Calu3 (cell line): ENCODE measurements around the gene TRIOBP. TPM values are rescaled to one million over a fixed set of nuclear protein-coding genes. Genes with fewer than 3 reads are reported as not detected.

Experiments used
- BruUV-seq: library from RNA; stranded (reverse); fragments of 400-500 nt; replicated peaks from 2 replicates; lab custom pipeline; 2021; lab: Mats Ljungman, UMichigan
- CTCF ChIA-PET: fragments of 300-600 bp; sonication (Branson Sonifier 250); formaldehyde crosslinking; loops from one replicate; lab custom pipeline; 2022; ENCODE audit warnings: antibody characterized with exemption; lab: Charles Lee
- DNase-seq: peaks from one replicate; pipeline ENCODE4 v3.0.0; 2022
- H3K27ac Mint-ChIP-seq: one replicate; pipeline ENCODE4 v1.8.0; 2022; ENCODE audit warnings: mixed read lengths; ENCODE audit not compliant: unreplicated experiment
- H3K27me3 Mint-ChIP-seq: one replicate; pipeline ENCODE4 v1.8.0; 2022; ENCODE audit warnings: mixed read lengths; ENCODE audit not compliant: unreplicated experiment
- H3K36me3 Mint-ChIP-seq: one replicate; pipeline ENCODE4 v1.8.0; 2022; ENCODE audit warnings: mild to moderate bottlenecking, moderate library complexity, mixed read lengths; ENCODE audit not compliant: insufficient read depth, unreplicated experiment
- H3K4me1 Mint-ChIP-seq: one replicate; pipeline ENCODE4 v1.8.0; 2022; ENCODE audit warnings: mild to moderate bottlenecking, low read depth, mixed read lengths; ENCODE audit not compliant: unreplicated experiment
- H3K4me3 Mint-ChIP-seq: one replicate; pipeline ENCODE4 v1.8.0; 2022; ENCODE audit warnings: mild to moderate bottlenecking, low read depth, moderate library complexity, mixed read lengths; ENCODE audit not compliant: unreplicated experiment
- H3K9me3 Mint-ChIP-seq: one replicate; pipeline ENCODE4 v1.8.0; 2022; ENCODE audit warnings: low read depth, mixed read lengths; ENCODE audit not compliant: unreplicated experiment
- CTCF ChIP-seq: fragments of 200-600 bp; IDR thresholded peaks from one replicate; pipeline ENCODE4 v1.8.0; 2022; ENCODE audit warnings: antibody characterized with exemption; ENCODE audit not compliant: unreplicated experiment
- intact Hi-C: fragments of 100-400 bp; cut with micrococcal nuclease; formaldehyde crosslinking; loops from one replicate; pipeline ENCODE4 v1.10.0; 2022; ENCODE audit not compliant: unreplicated experiment
- total RNA-seq: library from RNA; stranded (reverse); gene quantifications from 2 replicates; pipeline ENCODE4 v1.2.3, GENCODE V29; 2022

TRIOBP gene
- total RNA-seq, 1 experiment from 2014 or later, result 85.3 TPM

- CTCF ChIA-PET, result interaction anchor here (0.7 to 1.2 kb wide), 3 partner anchors 15 to 267 kb away, joined by 4 to 6 read pairs (median 5); no protein-coding TSS in a partner anchor
- Mint-ChIP-seq H3K4me3 (no peak overlapping the region), H3K9me3 (no peaks in the 10 kb centered on the region), H3K27ac (no peak overlapping the region), H3K4me1 (peaks cover 18% of the 10 kb centered on the region), H3K36me3 (peaks cover 11% of the 10 kb centered on the region), H3K27me3 (peaks cover 18% of the 10 kb centered on the region)
- no TSS peak for BruUV-seq
- no peak for DNase-seq
- TF ChIP-seq CTCF, result no peak
- intact Hi-C loops, result no loop called here
These were observed 31.8 kb downstream of the TRIOBP start for GRCh38 chr22:37728620-37729019.

DNA sequence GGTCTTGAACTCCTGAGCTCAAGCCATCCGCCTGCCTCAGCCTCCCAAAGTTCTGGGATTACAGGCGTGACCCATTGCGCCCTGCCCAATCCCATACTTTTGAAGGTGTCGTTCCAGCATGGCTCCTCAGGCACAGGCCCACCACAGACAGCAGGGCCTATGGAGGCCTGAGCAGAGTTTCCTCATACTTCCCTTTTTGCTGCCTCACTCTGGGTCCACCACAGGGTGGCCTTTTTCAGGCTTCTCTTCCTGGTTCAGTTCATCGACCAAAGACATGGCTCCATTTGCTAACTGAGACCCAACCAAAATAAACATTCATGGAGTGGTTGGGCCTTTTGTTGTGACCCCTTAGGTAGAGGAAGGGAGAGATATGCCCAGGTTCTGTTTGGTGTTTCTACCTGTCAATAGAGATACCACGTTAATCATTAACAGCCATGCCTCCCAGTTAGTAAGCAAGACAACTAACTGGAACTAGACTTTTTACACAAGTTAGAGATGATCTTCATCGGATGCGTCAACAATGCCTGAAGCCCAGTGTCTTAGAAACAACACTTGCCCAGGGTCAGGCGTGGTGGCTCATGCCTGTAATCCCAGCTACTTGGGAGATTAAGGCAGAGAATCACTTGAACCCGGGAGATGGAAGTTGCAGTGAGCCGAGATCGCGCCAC lies 35.1 kb downstream of the TRIOBP start:
- CTCF ChIA-PET, result interaction anchor here (0.6 kb wide), 1 partner anchor 152 kb away, joined by 4 read pairs; the partner anchor contains the start of gene LGALS2
- Mint-ChIP-seq H3K4me1 (peaks cover 31% of the 10 kb centered on the region), H3K9me3 (no peaks in the 10 kb centered on the region), H3K27me3 (no peaks in the 10 kb centered on the region), H3K27ac (peak overlapping the region; percentile 74), H3K36me3 (peaks cover 7% of the 10 kb centered on the region), H3K4me3 (peak overlapping the region; percentile 22)
- no TSS peak for BruUV-seq
- DNase-seq, result peak; percentile 66
- no peak for TF ChIP-seq CTCF
- intact Hi-C loops, result loop anchor here (5.0 kb wide), 1 partner anchor 35 kb away; the partner anchor contains the start of gene TRIOBP

GRCh38 chr22:37732699-37733607 lies 36.1 kb downstream of the TRIOBP start:
- peaks cover 31% of the 10 kb centered on the region for H3K4me1 Mint-ChIP-seq
- no peak for DNase-seq
- peaks cover 7% of the 10 kb centered on the region for H3K27me3 Mint-ChIP-seq
- no peak overlapping the region for H3K27ac Mint-ChIP-seq
- CTCF ChIA-PET, result interaction anchor here (4.2 kb wide), 1 partner anchor 90 kb away, joined by 26 read pairs; no protein-coding TSS in a partner anchor
- no peak for TF ChIP-seq CTCF
- H3K9me3 Mint-ChIP-seq, result peaks cover 1% of the 10 kb centered on the region
- H3K4me3 Mint-ChIP-seq, result no peak overlapping the region
- no TSS peak for BruUV-seq
- intact Hi-C loops, result loop anchor here (5.0 kb wide), 1 partner anchor 36 kb away; the partner anchor contains the start of gene TRIOBP
- peaks cover 8% of the 10 kb centered on the region for H3K36me3 Mint-ChIP-seq

- H3K27ac Mint-ChIP-seq, result no peak overlapping the region
- no peak for DNase-seq
- CTCF ChIA-PET, result interaction anchor here (0.7 to 4.2 kb wide), 2 partner anchors 90 to 281 kb away, joined by 3 to 26 read pairs; no protein-coding TSS in a partner anchor
- no peak overlapping the region for H3K4me3 Mint-ChIP-seq
- intact Hi-C loops, result loop anchor here (5.0 kb wide), 1 partner anchor 37 kb away; the partner anchor contains the start of gene TRIOBP
- peaks cover 31% of the 10 kb centered on the region for H3K4me1 Mint-ChIP-seq
- peaks cover 14% of the 10 kb centered on the region for H3K36me3 Mint-ChIP-seq
- no peak for TF ChIP-seq CTCF
- BruUV-seq, result no TSS peak
- peaks cover 16% of the 10 kb centered on the region for H3K27me3 Mint-ChIP-seq
- H3K9me3 Mint-ChIP-seq, result peaks cover 4% of the 10 kb centered on the region
These were observed 37.0 kb downstream of the TRIOBP start for GRCh38 chr22:37733625-37734401.
